Esophagus mucosa (tissue), 1 donor: ENCODE data around the gene LRRC2. TPM values are rescaled to one million over a fixed set of nuclear protein-coding genes. Genes with fewer than 3 reads are reported as not detected.
A peak's percentile ranks its signal among the peaks of the same experiment; 100 is the strongest.

Source experiments
- ATAC-seq: fragments of 200-7000 bp; cut with Tn5 transposase; one replicate; pipeline ENCODE4 v1.9.1; 2020
- total RNA-seq: library from RNA; stranded (reverse); gene quantifications from one replicate; pipeline ENCODE4 v1.2.4, GENCODE V29; 2023
- donor health status: DM: yes; HTN: yes; CAD: no.

The LRRC2 gene
- total RNA-seq, 1 donor from 2014 or later, result 0.28 TPM

- no peak for ATAC-seq
Measured at GRCh38 chr3:46472736-46473135, 93.4 kb downstream of the LRRC2 start.

GRCh38 chr3:46471371-46471914 is 94.7 kb downstream of the LRRC2 start:
- ATAC-seq, result no peak

GRCh38 chr3:46470831-46471230 is 95.3 kb downstream of the LRRC2 start:
- ATAC-seq, result no peak

GRCh38 chr3:46469680-46470357 is 96.3 kb downstream of the LRRC2 start:
- no peak for ATAC-seq

GRCh38 chr3:46468753-46469600 is 97.1 kb downstream of the LRRC2 start:
- no peak for ATAC-seq

- ATAC-seq, result no peak
Measured at GRCh38 chr3:46467562-46467961, 98.5 kb downstream of the LRRC2 start.

GRCh38 chr3:46466871-46467403 is 99.2 kb downstream of the LRRC2 start:
- ATAC-seq, result no peak

- peak; percentile 9 for ATAC-seq
Measured at GRCh38 chr3:46466273-46466672, 99.8 kb downstream of the LRRC2 start.

Other genes with a start within 250 kb of the LRRC2 start
- 0.48 TPM for gene CCR2, start 212.2 kb downstream of the LRRC2 start, total RNA-seq
- 0.28 TPM for gene CCR5, start 195.4 kb downstream of the LRRC2 start, total RNA-seq
- gene CCRL2, start 159.0 kb downstream of the LRRC2 start, total RNA-seq, result 0.24 TPM
- gene LTF, start 101.4 kb downstream of the LRRC2 start, total RNA-seq, result 108 TPM
- not detected for gene RTP3, start 68.3 kb downstream of the LRRC2 start, total RNA-seq
- not detected for gene FAM240A, start 46.2 kb upstream of the LRRC2 start, total RNA-seq
- 55.7 TPM for gene ALS2CL, start 127.4 kb upstream of the LRRC2 start, total RNA-seq
- 1.6 TPM for gene TMIE, start 135.1 kb upstream of the LRRC2 start, total RNA-seq
- gene PRSS50, start 151.6 kb upstream of the LRRC2 start, total RNA-seq, result not detected